DMS79 treated with DMSO at 0.1 percent for 48 hours (cell line): ENCODE data around the gene SLC7A7.
A peak's percentile ranks its signal among the peaks of the same experiment; 100 is the strongest.
"Not testable (repeated sequence)": the region's sequence is repeated elsewhere in the genome, so short reads cannot be mapped to it uniquely, and the experiment has no call there.

Experiments
- DNase-seq: peaks from one replicate; lab custom pipeline; 2025; lab: John Stamatoyannopoulos, UW

The SLC7A7 gene

GRCh38 chr14:22791301-22791700, 23.9 kb downstream of the SLC7A7 start:
- no peak for DNase-seq

DNA sequence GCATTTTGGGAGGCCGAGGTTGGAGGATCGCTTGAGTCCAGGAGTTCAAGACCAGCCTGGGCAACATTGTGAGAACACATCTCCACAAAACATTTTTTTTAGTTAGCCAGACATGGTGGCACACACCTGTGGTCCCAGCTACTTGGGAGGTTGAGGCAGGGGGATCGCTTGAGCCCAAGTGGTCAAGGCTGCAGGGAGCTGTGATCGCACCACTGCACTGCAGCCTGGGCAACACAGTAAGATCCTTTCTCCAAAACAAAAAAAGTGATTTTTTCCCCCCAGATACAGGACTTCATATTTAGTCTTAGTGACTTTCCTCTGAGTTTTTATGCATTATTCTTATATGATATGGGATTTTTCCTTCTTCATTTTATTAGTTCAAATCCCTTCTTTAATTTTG, 28.6 kb downstream of the SLC7A7 start:
- DNase-seq, result no peak

DNA sequence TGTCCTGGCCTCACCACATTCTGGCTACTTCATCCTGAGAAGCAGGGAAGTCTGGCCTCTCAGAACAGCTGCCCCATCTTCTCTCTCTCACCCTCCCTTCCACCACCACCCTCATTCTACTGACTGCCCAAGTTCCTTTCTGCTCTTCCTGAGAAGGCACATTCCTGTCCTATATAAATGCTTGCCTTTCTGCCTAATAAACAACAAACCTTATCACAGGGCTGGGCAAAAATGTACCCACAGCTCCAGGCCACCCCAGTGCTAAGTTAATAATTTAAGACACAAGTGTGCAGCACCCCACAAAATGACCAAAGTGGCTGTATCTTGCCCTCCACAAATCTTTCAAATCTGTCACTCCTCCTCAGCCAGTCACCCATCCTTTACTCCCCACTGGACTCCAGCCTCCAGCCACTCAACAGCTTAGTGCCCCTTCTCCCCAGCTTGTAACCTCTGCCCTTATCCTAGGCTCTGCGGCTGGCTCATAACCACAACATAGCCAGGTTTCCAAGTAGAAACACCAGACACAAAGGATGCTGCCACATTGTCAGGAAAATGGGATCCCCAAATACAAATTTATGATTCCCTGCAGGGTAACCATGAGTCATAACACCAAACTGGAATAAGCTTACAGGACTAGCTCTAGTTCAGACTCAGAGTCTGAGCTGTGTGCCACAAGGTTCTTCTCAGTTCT, 33.8 kb downstream of the SLC7A7 start:
- DNase-seq, result no peak

DNA sequence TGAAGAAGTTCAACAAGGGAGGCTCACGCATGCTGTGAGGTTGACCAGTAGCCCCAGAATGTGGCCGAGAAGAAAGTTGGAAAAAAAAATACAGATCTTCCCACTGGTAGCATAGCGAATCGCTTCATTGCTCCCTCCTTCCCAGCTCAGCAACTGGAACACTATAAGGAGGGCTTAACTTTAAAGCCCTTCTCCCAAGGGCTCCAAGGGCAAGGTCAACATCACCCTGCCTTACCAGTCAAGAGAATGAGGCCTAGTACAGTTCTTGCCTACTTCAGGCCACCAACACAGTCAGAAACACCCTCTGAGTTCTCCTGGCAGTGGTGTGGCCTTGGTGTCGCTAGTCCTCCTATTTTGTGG, 34.3 kb downstream of the SLC7A7 start:
- no peak for DNase-seq

- DNase-seq, result no peak
Measured at GRCh38 chr14:22780105-22780679, 35.0 kb downstream of the SLC7A7 start.

GRCh38 chr14:22778084-22778483, 37.2 kb downstream of the SLC7A7 start:
- no peak for DNase-seq

DNA sequence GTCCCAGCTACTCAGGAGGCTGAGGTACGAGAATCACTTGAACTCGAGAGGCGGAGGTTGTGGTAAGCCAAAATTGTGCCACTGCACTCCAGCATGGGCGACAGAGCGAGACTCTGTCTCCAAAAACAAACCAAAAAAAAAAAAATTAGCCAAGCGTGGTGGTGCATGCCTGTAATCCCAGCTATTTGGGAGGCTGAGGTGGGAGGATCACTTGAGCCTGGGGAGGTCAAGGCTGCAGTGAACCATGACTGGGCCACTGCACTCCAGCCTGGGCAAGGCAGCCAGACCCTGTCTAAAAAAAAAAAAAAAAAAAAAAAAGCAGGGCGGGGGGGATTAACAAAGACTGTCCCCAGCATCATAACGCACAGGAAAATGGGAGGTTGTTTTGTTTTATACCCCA, 38.4 kb downstream of the SLC7A7 start:
- not testable (repeated sequence) for DNase-seq

DNA sequence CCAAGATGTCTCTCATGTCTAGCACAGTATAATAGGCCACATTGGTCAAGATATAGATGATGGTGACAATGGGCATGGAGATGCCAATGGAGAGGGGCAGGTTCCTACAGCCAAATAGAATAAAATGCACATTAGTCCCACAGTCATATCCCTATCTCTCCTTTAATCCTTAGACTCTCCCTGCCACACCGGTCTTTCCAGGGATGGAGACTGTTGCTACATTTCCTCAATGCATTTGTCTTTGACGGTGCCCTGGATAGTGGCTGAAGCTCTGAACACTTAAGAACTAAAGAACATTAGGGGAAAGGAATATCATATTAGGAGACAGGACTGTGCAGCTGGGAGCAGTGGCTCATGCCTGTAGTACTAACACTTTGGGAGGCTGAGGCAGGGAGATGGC, 39.0 kb downstream of the SLC7A7 start:
- no peak for DNase-seq

- no peak for DNase-seq
Measured at GRCh38 chr14:22774011-22774706, 41.1 kb downstream of the SLC7A7 start.

DNA sequence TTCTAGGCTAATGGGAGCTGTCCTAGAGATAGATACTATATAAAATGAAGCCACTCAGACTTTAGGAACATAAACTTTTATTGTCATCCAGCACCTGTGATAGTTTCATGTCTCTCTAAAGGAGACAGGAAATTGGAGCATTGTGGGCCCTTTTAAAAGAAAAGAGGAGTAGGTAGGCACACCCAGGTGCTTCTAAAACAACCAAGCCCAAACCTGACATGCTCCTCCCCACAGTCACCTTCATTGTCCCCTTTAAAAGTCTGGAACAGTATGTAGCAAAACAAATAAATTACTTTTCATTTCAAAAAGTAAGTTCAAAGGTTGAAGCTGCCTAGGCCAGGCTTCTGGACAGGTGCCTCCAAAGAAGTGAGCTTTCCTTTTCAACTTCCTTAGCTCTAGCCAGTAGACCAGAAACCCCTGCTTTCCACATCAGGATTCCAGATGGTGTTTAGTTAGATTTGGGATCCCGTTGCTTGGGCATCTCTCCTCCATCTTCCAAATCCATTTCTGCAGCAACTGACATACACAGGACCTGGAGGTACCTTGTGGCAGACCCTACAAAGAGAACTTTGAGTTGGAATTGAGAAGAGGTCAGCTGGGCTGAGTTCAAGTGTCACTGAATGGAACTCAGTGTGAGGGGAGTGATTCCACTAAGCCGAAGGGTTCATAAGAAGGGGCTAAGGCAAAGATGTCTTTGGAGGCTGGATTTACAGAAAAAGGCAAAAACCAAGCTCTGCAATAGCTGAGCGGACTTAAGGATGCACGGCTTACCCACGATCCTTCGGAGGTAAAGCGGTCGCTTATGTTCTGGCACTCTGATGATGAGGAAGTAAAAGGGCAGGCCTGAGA, 41.8 kb downstream of the SLC7A7 start:
- DNase-seq, result no peak

- DNase-seq, result no peak
Measured at GRCh38 chr14:22772725-22773124, 42.5 kb downstream of the SLC7A7 start.

- no peak for DNase-seq
Measured at GRCh38 chr14:22770481-22771187, 44.6 kb downstream of the SLC7A7 start.

- no peak for DNase-seq
Measured at GRCh38 chr14:22769369-22769768, 45.9 kb downstream of the SLC7A7 start.

GRCh38 chr14:22768947-22769346, 46.3 kb downstream of the SLC7A7 start:
- no peak for DNase-seq

GRCh38 chr14:22767323-22767589, 48.0 kb downstream of the SLC7A7 start:
- no peak for DNase-seq

GRCh38 chr14:22766457-22767322, 48.5 kb downstream of the SLC7A7 start, which contains the start of gene OXA1L:
TSS of gene OXA1L (plus strand) at chr14:22766688. CDS start at chr14:22766702, 14 bp downstream.
- peak; percentile 100 for DNase-seq

- no peak for DNase-seq
Measured at GRCh38 chr14:22764382-22764781, 50.9 kb downstream of the SLC7A7 start.

DNA sequence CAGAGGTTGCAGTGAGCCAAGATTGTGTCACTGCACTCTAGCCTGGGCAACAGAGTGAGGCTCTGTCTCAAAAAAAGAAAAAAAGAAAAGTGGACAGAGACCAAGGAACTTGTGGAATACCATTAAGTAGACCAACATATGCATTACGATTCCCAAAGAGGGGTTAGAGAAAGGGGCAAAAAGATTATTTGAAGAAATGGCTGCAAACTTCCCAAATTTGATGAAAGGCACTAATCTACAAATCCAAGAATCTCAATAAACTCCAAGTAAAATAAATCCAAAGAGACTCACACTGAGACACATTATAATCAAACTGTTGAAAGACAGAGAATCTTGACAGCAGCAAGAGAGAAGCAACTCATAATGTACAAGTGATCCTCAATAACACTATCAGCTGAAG, 53.5 kb downstream of the SLC7A7 start:
- DNase-seq, result no peak

DNA sequence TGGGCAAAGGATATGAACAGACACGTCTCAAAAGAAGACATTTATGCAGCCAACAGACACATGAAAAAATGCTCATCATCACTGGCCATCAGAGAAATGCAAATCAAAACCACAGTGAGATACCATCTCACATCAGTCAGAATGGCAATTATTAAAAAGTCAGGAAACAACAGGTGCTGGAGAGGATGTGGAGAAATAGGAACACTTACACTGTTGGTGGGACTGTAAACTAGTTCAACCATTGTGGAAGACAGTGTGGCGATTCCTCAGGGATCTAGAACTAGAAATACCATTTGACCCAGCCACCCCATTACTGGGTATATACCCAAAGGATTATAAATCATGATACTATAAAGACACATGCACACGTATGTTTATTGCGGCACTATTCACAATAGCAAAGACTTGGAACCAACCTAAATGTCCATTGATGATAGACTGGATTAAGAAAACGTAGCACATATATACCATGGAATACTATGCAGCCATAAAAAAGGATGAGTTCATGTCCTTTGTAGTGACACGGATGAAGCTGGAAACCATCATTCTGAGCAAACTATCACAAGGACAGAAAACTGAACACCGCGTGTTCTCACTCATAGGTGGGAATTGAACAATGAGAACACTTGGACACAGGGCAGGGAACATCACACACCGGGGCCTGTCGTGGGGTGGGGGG, 57.1 kb downstream of the SLC7A7 start:
- not testable (repeated sequence) for DNase-seq

DNA sequence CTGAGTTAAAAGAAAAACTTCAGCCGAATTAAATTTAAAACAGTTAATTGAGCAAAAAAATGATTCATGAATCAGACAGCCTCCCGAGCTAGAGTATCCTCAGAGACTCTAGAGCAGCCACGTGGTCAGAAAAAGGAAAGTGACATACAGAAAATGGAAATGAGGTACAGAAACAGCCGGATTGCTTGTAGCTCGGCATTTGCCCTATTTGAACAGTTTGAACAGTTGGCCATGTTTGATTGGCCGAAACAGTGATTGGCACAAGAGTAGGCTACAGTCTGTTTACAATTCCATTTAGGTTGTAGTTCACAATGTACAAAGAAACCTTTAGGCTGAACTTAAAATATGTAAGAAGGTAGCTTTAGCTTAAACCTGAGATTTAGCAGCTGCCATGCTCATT, 61.6 kb downstream of the SLC7A7 start:
- no peak for DNase-seq

GRCh38 chr14:22752422-22752821, 62.8 kb downstream of the SLC7A7 start:
- DNase-seq, result no peak
